ENCODE data around the gene FKBP15. TPM values are rescaled to one million over a fixed set of nuclear protein-coding genes. Genes with fewer than 3 reads are reported as not detected.

FKBP15 gene
- polyA plus RNA-seq, 1 of the 3 experiments (the other 2 are of a cell fraction), result 13.9 TPM

DNA sequence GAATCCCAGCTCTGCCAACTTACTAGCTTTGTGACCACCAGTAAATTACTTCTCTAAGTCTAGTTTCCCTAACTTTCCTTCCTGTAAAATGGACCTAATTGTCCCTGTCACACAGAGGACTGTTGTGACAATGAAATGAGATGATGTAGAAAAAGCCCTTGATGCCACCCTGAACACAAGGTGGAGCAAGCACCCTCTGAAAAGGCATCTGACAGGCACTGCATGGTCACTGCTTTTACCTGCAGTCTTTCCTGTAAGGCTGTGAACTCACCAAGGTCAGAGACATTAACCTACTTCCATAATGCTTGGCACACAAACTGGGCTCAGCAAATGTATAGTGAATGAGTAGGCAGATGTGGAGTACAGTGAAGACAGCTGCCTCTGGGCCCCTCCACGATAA is 64.2 kb downstream of the FKBP15 start:
- Histone ChIP-seq H3K4me3 (ENCODE audit: low read depth in 2 of 2, low read length in 1 of 2) (no peak overlapping the region), H3K36me3 (replicated peaks in 1 of 2; ENCODE audit: control insufficient read depth in 1 of 2, insufficient read depth in 2 of 2, low read length in 1 of 2) (peaks cover 10 to 11% of the 10 kb centered on the region in 2 experiments), H3K4me1 (ENCODE audit: control insufficient read depth in 1 of 2, insufficient read depth in 2 of 2, low read depth in 1 of 2, low read length in 1 of 2) (peaks cover 0 to 4% of the 10 kb centered on the region in 2 experiments; a peak in 1 of 4 replicates), H2AFZ (ENCODE audit: low read depth) (no peak overlapping the region), H3K9me2 (no peaks in the 10 kb centered on the region), H3K9me3 (no peaks in the 10 kb centered on the region), H3K4me2 (no peak overlapping the region), H3K27me3 (ENCODE audit: insufficient read depth) (no peaks in the 10 kb centered on the region), H3K27ac (ENCODE audit: low read depth in 2 of 2, low read length in 1 of 2) (no peak overlapping the region), H4K20me1 (ENCODE audit: insufficient read depth) (no peaks in the 10 kb centered on the region), H3K79me2 (ENCODE audit: insufficient read depth) (no peaks in the 10 kb centered on the region), H3K9ac (no peak overlapping the region), H3F3A (replicated peaks; ENCODE audit: insufficient read depth) (no peaks in the 10 kb centered on the region)
- no peak for DNase-seq
- CTCF ChIA-PET, result interaction anchor here (1.0 to 2.3 kb wide), 3 partner anchors 17 to 45 kb away, joined by 3 to 9 read pairs (median 7); no protein-coding TSS in a partner anchor
- WGBS (ENCODE audit: low lambda C conversion rate), result 63% methylated on average over 1 of the region's 1 CpG
- TF ChIP-seq NRF1 (IDR thresholded peaks at IDR 0.05; ENCODE audit: low read depth, low read length) (no peak), POLR2AphosphoS5 (IDR thresholded peaks at IDR 0.05; ENCODE audit: low read depth, low read length) (no peak), TCF12 (IDR thresholded peaks at IDR 0.05) (no peak), ELF1 (IDR thresholded peaks at IDR 0.05) (no peak), MEF2A (IDR thresholded peaks at IDR 0.05; ENCODE audit: borderline replicate concordance, low read depth) (no peak), RAD21 (IDR thresholded peaks at IDR 0.05; ENCODE audit: low read length) (no peak), TEAD4 (IDR thresholded peaks at IDR 0.05; ENCODE audit: borderline replicate concordance, insufficient read depth) (no peak), EP300 (IDR thresholded peaks at IDR 0.05; ENCODE audit: borderline replicate concordance in 1 of 2, low read depth in 1 of 2, low read length in 1 of 2) (no peak), EZH2phosphoT487 (IDR thresholded peaks at IDR 0.05; ENCODE audit: borderline replicate concordance, low read depth) (no peak), RCOR1 (IDR thresholded peaks at IDR 0.05; ENCODE audit: low read length) (no peak), RXRA (IDR thresholded peaks at IDR 0.05; ENCODE audit: borderline replicate concordance, low read depth) (no peak), NFIC (IDR thresholded peaks at IDR 0.05; ENCODE audit: borderline replicate concordance) (no peak), FOXM1 (IDR thresholded peaks at IDR 0.05; ENCODE audit: low read depth) (no peak), CHD2 (IDR thresholded peaks at IDR 0.05; ENCODE audit: low read length, partially characterized antibody) (no peak)
- TF ChIP-seq, protein P1, sequence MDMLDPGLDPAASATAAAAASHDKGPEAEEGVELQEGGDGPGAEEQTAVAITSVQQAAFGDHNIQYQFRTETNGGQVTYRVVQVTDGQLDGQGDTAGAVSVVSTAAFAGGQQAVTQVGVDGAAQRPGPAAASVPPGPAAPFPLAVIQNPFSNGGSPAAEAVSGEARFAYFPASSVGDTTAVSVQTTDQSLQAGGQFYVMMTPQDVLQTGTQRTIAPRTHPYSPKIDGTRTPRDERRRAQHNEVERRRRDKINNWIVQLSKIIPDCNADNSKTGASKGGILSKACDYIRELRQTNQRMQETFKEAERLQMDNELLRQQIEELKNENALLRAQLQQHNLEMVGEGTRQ (IDR thresholded peaks at IDR 0.05; ENCODE audit: borderline replicate concordance, low read depth, low read length), result no peak
- TF ChIP-seq, protein P2, sequence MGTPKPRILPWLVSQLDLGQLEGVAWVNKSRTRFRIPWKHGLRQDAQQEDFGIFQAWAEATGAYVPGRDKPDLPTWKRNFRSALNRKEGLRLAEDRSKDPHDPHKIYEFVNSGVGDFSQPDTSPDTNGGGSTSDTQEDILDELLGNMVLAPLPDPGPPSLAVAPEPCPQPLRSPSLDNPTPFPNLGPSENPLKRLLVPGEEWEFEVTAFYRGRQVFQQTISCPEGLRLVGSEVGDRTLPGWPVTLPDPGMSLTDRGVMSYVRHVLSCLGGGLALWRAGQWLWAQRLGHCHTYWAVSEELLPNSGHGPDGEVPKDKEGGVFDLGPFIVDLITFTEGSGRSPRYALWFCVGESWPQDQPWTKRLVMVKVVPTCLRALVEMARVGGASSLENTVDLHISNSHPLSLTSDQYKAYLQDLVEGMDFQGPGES (IDR thresholded peaks at IDR 0.05; ENCODE audit: low read depth, low read length), result no peak
- TF ChIP-seq, protein P3, sequence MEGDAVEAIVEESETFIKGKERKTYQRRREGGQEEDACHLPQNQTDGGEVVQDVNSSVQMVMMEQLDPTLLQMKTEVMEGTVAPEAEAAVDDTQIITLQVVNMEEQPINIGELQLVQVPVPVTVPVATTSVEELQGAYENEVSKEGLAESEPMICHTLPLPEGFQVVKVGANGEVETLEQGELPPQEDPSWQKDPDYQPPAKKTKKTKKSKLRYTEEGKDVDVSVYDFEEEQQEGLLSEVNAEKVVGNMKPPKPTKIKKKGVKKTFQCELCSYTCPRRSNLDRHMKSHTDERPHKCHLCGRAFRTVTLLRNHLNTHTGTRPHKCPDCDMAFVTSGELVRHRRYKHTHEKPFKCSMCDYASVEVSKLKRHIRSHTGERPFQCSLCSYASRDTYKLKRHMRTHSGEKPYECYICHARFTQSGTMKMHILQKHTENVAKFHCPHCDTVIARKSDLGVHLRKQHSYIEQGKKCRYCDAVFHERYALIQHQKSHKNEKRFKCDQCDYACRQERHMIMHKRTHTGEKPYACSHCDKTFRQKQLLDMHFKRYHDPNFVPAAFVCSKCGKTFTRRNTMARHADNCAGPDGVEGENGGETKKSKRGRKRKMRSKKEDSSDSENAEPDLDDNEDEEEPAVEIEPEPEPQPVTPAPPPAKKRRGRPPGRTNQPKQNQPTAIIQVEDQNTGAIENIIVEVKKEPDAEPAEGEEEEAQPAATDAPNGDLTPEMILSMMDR (IDR thresholded peaks at IDR 0.05), result no peak
- TF ChIP-seq, protein P4, sequence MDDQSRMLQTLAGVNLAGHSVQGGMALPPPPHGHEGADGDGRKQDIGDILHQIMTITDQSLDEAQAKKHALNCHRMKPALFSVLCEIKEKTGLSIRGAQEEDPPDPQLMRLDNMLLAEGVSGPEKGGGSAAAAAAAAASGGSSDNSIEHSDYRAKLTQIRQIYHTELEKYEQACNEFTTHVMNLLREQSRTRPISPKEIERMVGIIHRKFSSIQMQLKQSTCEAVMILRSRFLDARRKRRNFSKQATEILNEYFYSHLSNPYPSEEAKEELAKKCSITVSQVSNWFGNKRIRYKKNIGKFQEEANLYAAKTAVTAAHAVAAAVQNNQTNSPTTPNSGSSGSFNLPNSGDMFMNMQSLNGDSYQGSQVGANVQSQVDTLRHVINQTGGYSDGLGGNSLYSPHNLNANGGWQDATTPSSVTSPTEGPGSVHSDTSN (IDR thresholded peaks at IDR 0.05), result no peak
- TF ChIP-seq, protein P5, sequence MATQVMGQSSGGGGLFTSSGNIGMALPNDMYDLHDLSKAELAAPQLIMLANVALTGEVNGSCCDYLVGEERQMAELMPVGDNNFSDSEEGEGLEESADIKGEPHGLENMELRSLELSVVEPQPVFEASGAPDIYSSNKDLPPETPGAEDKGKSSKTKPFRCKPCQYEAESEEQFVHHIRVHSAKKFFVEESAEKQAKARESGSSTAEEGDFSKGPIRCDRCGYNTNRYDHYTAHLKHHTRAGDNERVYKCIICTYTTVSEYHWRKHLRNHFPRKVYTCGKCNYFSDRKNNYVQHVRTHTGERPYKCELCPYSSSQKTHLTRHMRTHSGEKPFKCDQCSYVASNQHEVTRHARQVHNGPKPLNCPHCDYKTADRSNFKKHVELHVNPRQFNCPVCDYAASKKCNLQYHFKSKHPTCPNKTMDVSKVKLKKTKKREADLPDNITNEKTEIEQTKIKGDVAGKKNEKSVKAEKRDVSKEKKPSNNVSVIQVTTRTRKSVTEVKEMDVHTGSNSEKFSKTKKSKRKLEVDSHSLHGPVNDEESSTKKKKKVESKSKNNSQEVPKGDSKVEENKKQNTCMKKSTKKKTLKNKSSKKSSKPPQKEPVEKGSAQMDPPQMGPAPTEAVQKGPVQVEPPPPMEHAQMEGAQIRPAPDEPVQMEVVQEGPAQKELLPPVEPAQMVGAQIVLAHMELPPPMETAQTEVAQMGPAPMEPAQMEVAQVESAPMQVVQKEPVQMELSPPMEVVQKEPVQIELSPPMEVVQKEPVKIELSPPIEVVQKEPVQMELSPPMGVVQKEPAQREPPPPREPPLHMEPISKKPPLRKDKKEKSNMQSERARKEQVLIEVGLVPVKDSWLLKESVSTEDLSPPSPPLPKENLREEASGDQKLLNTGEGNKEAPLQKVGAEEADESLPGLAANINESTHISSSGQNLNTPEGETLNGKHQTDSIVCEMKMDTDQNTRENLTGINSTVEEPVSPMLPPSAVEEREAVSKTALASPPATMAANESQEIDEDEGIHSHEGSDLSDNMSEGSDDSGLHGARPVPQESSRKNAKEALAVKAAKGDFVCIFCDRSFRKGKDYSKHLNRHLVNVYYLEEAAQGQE (IDR thresholded peaks at IDR 0.05; ENCODE audit: low read depth, low read length), result no peak
- POLR2A ChIA-PET, result interaction anchor here (0.8 kb wide), 1 partner anchor 9 kb away, joined by 3 read pairs; no protein-coding TSS in a partner anchor

All from SK-N-SH (cell line).